Endothelial cell of umbilical vein (primary cell): Measurements from ENCODE around the gene LRP6.

Experiments used
- CTCF ChIP-seq, 2 donors: IDR thresholded peaks; 1 replicate in 1 of 2; 2 replicates in 1 of 2; pipeline ENCODE4 v1.5.1; 2011; ENCODE audit warnings: low read length in 2 of 2, mild to moderate bottlenecking in 2 of 2, moderate library complexity in 2 of 2, control low read depth in 1 of 2, inconsistent platforms in 1 of 2, low read depth in 1 of 2; ENCODE audit not compliant: insufficient read depth in 1 of 2; ENCODE audit errors: extremely low read depth in 1 of 2
- EZH2 ChIP-seq: IDR thresholded peaks from 2 replicates; pipeline ENCODE4 v1.6.1; 2012; ENCODE audit warnings: borderline replicate concordance, low read depth, mild to moderate bottlenecking, moderate library complexity, low read length, inconsistent platforms; ENCODE audit not compliant: severe bottlenecking
- FOS ChIP-seq: IDR thresholded peaks from 2 replicates; pipeline ENCODE4 v1.6.1; 2011; ENCODE audit warnings: mild to moderate bottlenecking, low read length, moderate library complexity, borderline replicate concordance; ENCODE audit not compliant: insufficient read depth
- JUN ChIP-seq: IDR thresholded peaks from 2 replicates; pipeline ENCODE4 v1.6.1; 2011; ENCODE audit warnings: borderline replicate concordance, low read depth; ENCODE audit not compliant: insufficient read length, insufficient read depth
- MAX ChIP-seq: IDR thresholded peaks from 2 replicates; pipeline ENCODE4 v1.6.1; 2011; ENCODE audit not compliant: insufficient read depth, insufficient read length
- MYC ChIP-seq: IDR thresholded peaks from one replicate; pipeline ENCODE4 v1.6.1; 2011; ENCODE audit warnings: mild to moderate bottlenecking, low read depth, low read length
- POLR2A ChIP-seq: IDR thresholded peaks from 2 replicates; pipeline ENCODE4 v1.6.1; 2012; ENCODE audit warnings: low read depth, mild to moderate bottlenecking, control low read depth, low read length
- POLR2AphosphoS5 ChIP-seq: IDR thresholded peaks from 2 replicates; pipeline ENCODE4 v1.6.1; 2012; ENCODE audit warnings: low read depth, mild to moderate bottlenecking, control low read depth, low read length, moderate library complexity; ENCODE audit not compliant: insufficient read depth

GRCh38 chr12:12091977-12092663 is 174.7 kb downstream of the LRP6 start:
- TF ChIP-seq CTCF (IDR thresholded peaks at IDR 0.05; ENCODE audit: extremely low read depth in 1 of 2, insufficient read depth in 1 of 2, low read depth in 1 of 2, low read length in 2 of 2) (no peak), MYC (no peak), EZH2 (no peak), POLR2A (no peak), POLR2AphosphoS5 (no peak), MAX (no peak), JUN (no peak), FOS (no peak)
